Spleen (tissue), 11 donors: ENCODE results near the gene NOP9. TPM values are rescaled to one million over a fixed set of nuclear protein-coding genes. Genes with fewer than 3 reads are reported as not detected.
A peak's percentile ranks its signal among the peaks of the same experiment; 100 is the strongest.

Experiments used
- DNase-seq: peaks from one replicate; pipeline ENCODE4 v3.0.0-alpha.2; 2020
- H3K27ac ChIP-seq, 8 donors: fragments of 200-600 bp; sonication (generic) in 7 of 8; 1 replicate in 4 of 8; 2 replicates in 4 of 8; pipeline versions ENCODE4 v1.5.0 to v1.8.0; 2016 to 2021; ENCODE audit warnings: inconsistent platforms in 4 of 8, mild to moderate bottlenecking in 4 of 8, moderate library complexity in 1 of 8
- H3K27me3 ChIP-seq, 7 donors: fragments of 200-600 bp; sonication (generic) in 6 of 7; replicated peaks in 1 of 7; 1 replicate in 4 of 7; 2 replicates in 3 of 7; pipeline versions ENCODE4 v1.5.0 to v1.8.0; 2016 to 2021; ENCODE audit warnings: inconsistent platforms in 3 of 7, mild to moderate bottlenecking in 1 of 7
- H3K36me3 ChIP-seq, 6 donors: fragments of 200-600 bp; sonication (generic) in 5 of 6; 1 replicate in 4 of 6; 2 replicates in 2 of 6; pipeline versions ENCODE4 v1.5.0 to v1.8.0; 2016 to 2021; ENCODE audit warnings: inconsistent platforms in 2 of 6
- H3K4me1 ChIP-seq, 6 donors: fragments of 200-600 bp; sonication (generic) in 5 of 6; 1 replicate in 3 of 6; 2 replicates in 3 of 6; pipeline versions ENCODE4 v1.5.0 to v1.8.0; 2016 to 2021; ENCODE audit warnings: inconsistent platforms in 3 of 6
- H3K4me3 ChIP-seq, 8 donors: fragments of 200-600 bp; sonication (generic) in 7 of 8; 1 replicate in 4 of 8; 2 replicates in 4 of 8; pipeline versions ENCODE4 v1.5.0 to v1.8.0; 2016 to 2021; ENCODE audit warnings: inconsistent platforms in 4 of 8, mild to moderate bottlenecking in 4 of 8, moderate library complexity in 2 of 8
- H3K9me3 ChIP-seq, 8 donors: fragments of 200-600 bp; sonication (generic) in 7 of 8; 1 replicate in 4 of 8; 2 replicates in 4 of 8; pipeline versions ENCODE4 v1.5.0 to v1.8.0; 2016 to 2021; ENCODE audit warnings: inconsistent platforms in 4 of 8
- POLR2A ChIP-seq, 3 donors: fragments of 450-650 bp; IDR thresholded peaks; one replicate each; pipeline ENCODE4 v1.5.1; 2017; ENCODE audit warnings: antibody characterized with exemption in 3 of 3, mild to moderate bottlenecking in 1 of 3
- POLR2AphosphoS5 ChIP-seq, 3 donors: sonication (generic); formaldehyde crosslinking; IDR thresholded peaks; one replicate each; pipeline ENCODE4 v1.5.1; 2017; ENCODE audit warnings: antibody characterized with exemption in 3 of 3
- WGBS, 5 donors: extraction: QIAGEN DNeasy Blood & Tissue Kit in 3 of 5; methylation state at CpG; one replicate each; pipeline versions ENCODE4 v1.1.5 to v1.1.7; 2013 to 2018; 5-methylcytosine and 5-hydroxymethylcytosine counted together
- intact Hi-C: fragments of 100-400 bp; cut with DNase I; formaldehyde crosslinking; loops from one replicate; pipeline ENCODE4 v1.15.0; 2023; ENCODE audit warnings: low total_unique reads
- polyA plus RNA-seq, 3 donors: library from polyadenylated mRNA; stranded (reverse); fragments of 200-250 nt; gene quantifications; one replicate each; pipeline ENCODE4 v1.2.1, GENCODE V29; 2013
- total RNA-seq, 7 donors: library from RNA; depleted of rRNA in 3 of 7; stranded (reverse); fragments of >200 nt in 3 of 7; fragmentation: NEBNext Ultra II Directional in 4 of 7; extraction: Animal tissue kit (Norgen Biotek cat#: 25700) in 4 of 7; gene quantifications; one replicate each; pipeline versions ENCODE4 v1.1.0 to v1.2.1, GENCODE V29; 2016 to 2021
- TF ChIP-seq, protein P1 (sequence below), 11 experiments: fragments of 200-600 bp in 7 of 11; fragments of 450-650 bp in 4 of 11; sonication (generic) in 4 of 11; IDR thresholded peaks in 8 of 11; conservative IDR thresholded peaks in 3 of 11; 1 replicate in 7 of 11; 2 replicates in 4 of 11; pipeline versions ENCODE4 v1.4.0 to v1.8.0; 2016 to 2021; ENCODE audit warnings: antibody characterized with exemption in 11 of 11, inconsistent platforms in 4 of 11, mild to moderate bottlenecking in 1 of 11
- donor health status: healthy with polysubstance abuse.
- donor health status: DM: no; HTN: no; CAD: no; lungs with moderate emphysema.
- donor health status: DM: no; HTN: no; CAD: no.
- donor health status: Bipolar disorder and iron deficiency.
- donor health status: healthy.
- donor health status: DM: no; HTN: no; CAD: no.
- donor health status: DM: yes; HTN: yes; CAD: no.

The NOP9 gene
- total and polyA plus RNA-seq, 10 donors = 4.5 to 26.9 (median 18.9) TPM

DNA sequence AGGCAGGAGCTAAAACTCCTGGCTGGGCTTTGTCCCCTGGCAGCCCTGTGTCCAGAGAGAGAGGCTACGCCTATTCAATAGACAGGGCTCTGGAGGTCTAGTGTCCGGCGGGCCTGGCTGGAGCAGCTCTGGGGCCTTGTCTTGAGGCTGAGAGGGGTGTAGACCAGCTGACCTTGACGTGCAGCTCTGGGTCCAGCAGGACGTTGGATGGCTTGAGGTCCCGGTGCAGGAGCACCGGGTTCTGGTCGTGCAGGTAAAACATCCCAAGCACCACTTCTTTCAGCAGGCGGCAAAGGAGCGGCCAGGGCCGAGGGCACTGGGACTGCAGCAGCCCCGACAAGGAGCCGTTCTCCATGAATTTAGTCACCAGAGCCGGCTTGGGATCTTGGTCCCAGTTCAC, 39.2 kb downstream of the NOP9 start:
- Histone ChIP-seq H3K27ac (peak overlapping the region in 3 of 8 donors; percentile 89 to 93 (median 90)), H3K36me3 (peaks cover 0 to 34% (median 8%) of the 10 kb centered on the region in 6 donors), H3K27me3 (peaks cover 0 to 17% (median 10%) of the 10 kb centered on the region in 7 donors), H3K9me3 (no peaks in the 10 kb centered on the region), H3K4me3 (peak overlapping the region; percentile 41 to 83 (median 52)), H3K4me1 (peaks cover 35 to 67% (median 51%) of the 10 kb centered on the region in 6 donors)
- 46 to 97% (median 80%) methylated on average over 3 to 14 of the region's 14 CpGs for WGBS, 5 donors
- intact Hi-C loops = loop anchor here (5.0 kb wide), 1 partner anchor 93 kb away; no protein-coding TSS in a partner anchor
- TF ChIP-seq POLR2A (IDR thresholded peaks at IDR 0.05) = no peak
- no peak for TF ChIP-seq POLR2AphosphoS5 (IDR thresholded peaks at IDR 0.05)
- DNase-seq = no peak

DNA sequence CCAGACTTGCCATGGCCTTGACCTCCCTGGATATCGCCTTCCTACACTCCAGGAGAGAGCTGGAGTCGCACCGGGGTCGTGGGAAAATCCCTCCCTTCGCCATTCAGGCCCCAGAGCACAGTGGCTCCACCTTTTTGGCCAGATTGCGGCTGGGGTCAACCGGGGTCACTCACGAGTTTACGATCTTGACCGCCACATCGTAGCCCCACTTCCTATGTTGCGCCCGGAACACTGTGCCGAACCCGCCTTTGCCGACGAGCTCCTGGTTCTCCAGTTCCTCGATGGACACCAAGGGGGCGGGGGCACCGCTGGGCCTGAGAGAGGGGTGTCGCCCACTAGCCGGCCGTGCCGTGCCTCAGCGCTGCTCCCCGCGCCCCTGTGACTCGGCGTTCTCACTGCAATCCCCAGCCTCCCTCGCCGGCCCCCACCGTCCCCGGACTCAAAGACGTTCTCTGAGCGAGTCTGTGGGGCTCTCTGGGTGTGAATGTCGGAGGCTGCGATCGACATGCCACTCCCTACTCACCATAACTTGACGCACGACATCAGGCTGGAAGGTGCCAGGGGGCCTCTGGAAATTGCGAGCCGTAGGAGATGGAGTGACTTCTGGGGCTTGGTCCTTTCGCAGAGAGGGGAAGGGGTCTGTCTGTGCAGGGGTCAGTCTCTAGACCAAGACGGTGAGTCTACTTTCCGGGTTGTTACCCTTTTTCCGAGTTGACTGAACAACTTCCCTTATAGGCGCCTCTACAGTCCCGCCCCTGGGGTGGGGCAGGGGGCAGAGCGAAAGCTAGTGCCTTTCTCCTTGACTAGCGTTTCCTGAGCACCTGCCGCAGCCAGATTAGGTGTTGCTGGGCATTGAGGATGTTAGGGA, 39.9 kb downstream of the NOP9 start, which contains the start of gene RIPK3:
TSS of gene RIPK3 (minus strand) at position 708 of the 868 bp plus-strand sequence. CDS start at position 543, 165 bp downstream.
- intact Hi-C loops = loop anchor here (5.0 kb wide), 1 partner anchor 93 kb away; no protein-coding TSS in a partner anchor
- Histone ChIP-seq H3K27ac (peak within 1 kb of the TSS; percentile 67 to 93 (median 80)), H3K4me3 (peak within 1 kb of the TSS; percentile 41 to 83 (median 52)), H3K9me3 (no peaks in the 10 kb centered on the region), H3K27me3 (peaks cover 0 to 10% (median 7%) of the 10 kb centered on the region in 7 donors), H3K36me3 (peaks cover 0 to 34% (median 8%) of the 10 kb centered on the region in 6 donors), H3K4me1 (peaks cover 28 to 60% (median 44%) of the 10 kb centered on the region in 6 donors)
- 3 to 7% (median 5%) methylated on average over 41 to 51 of the region's 51 CpGs for WGBS, 5 donors
- TF ChIP-seq POLR2A (IDR thresholded peaks at IDR 0.05) (no peak), POLR2AphosphoS5 (IDR thresholded peaks at IDR 0.05) (peak; percentile 45 to 63 (median 47))
- peak; percentile 95 for DNase-seq

DNA sequence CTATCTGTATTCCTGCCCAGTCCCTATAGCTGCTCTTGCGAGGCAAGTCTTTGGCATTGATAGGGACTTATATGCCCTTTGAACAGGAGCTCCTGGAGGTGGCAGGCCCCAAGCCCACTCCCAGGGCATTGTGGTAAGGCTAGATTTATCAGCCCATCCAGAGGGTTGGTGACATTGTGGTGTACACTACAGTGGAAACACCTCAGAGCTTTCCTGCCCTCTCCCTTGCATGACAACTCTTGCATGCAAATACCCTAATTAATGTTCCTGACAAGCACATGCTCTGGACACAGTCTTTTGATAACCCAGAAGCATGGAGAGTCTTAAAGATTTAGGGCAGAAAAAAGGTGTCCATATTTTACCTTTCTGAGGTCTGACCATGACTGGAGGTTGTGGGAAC, 41.0 kb downstream of the NOP9 start:
- intact Hi-C loops = no loop called here
- Histone ChIP-seq H3K36me3 (peaks cover 0 to 30% (median 8%) of the 10 kb centered on the region in 6 donors), H3K4me1 (peaks cover 17 to 50% (median 34%) of the 10 kb centered on the region in 6 donors), H3K4me3 (no peak overlapping the region), H3K27ac (peak overlapping the region in 2 of 8 donors; percentile 90 to 93), H3K9me3 (no peaks in the 10 kb centered on the region), H3K27me3 (peaks cover 0 to 4% (median 0%) of the 10 kb centered on the region in 7 donors)
- TF ChIP-seq POLR2AphosphoS5 (IDR thresholded peaks at IDR 0.05) = no peak
- TF ChIP-seq, protein P1, sequence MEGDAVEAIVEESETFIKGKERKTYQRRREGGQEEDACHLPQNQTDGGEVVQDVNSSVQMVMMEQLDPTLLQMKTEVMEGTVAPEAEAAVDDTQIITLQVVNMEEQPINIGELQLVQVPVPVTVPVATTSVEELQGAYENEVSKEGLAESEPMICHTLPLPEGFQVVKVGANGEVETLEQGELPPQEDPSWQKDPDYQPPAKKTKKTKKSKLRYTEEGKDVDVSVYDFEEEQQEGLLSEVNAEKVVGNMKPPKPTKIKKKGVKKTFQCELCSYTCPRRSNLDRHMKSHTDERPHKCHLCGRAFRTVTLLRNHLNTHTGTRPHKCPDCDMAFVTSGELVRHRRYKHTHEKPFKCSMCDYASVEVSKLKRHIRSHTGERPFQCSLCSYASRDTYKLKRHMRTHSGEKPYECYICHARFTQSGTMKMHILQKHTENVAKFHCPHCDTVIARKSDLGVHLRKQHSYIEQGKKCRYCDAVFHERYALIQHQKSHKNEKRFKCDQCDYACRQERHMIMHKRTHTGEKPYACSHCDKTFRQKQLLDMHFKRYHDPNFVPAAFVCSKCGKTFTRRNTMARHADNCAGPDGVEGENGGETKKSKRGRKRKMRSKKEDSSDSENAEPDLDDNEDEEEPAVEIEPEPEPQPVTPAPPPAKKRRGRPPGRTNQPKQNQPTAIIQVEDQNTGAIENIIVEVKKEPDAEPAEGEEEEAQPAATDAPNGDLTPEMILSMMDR (IDR thresholded peaks at IDR 0.05 in 8 of 11, conservative IDR thresholded peaks at IDR 0.05 in 3 of 11) = no peak
- no peak for TF ChIP-seq POLR2A (IDR thresholded peaks at IDR 0.05)
- WGBS, 5 donors = 69 to 100% (median 96%) methylated on average over 1 of the region's 1 CpG; no CpG with 5 or more reads in 1 of the 5 donors
- no peak for DNase-seq

DNA sequence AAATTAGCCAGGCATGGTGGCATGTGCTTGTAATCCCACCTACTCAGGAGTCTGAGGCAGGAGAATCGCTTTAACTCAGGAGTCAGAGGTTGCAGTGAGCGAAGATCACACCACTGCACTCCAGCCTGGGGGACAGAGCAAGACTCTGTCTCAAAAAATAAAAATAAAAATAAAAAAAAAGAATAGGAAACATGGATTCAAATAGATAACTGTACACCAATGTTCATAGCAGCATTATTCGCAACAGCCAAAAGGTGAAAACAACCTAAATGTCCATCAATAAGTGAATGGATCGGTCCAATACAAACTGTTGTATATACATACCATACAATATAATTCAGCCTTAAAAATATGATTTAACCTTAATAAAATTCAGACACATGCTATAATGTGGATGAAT, 43.2 kb downstream of the NOP9 start:
- Histone ChIP-seq H3K27ac (no peak overlapping the region), H3K4me1 (peaks cover 12 to 27% (median 22%) of the 10 kb centered on the region in 6 donors), H3K4me3 (no peak overlapping the region), H3K9me3 (no peaks in the 10 kb centered on the region), H3K27me3 (peaks cover 0 to 8% (median 0%) of the 10 kb centered on the region in 7 donors), H3K36me3 (peaks cover 0 to 8% (median under 1%) of the 10 kb centered on the region in 6 donors)
- DNase-seq = no peak
- no peak for TF ChIP-seq POLR2AphosphoS5 (IDR thresholded peaks at IDR 0.05)
- TF ChIP-seq, protein P1 (IDR thresholded peaks at IDR 0.05 in 8 of 11, conservative IDR thresholded peaks at IDR 0.05 in 3 of 11) = no peak
- TF ChIP-seq POLR2A (IDR thresholded peaks at IDR 0.05) = no peak
- intact Hi-C loops = no loop called here
- 81 to 99% (median 96%) methylated on average over 4 of the region's 4 CpGs for WGBS, 5 donors
